Measurements from ENCODE around the gene SRGAP3. TPM values are rescaled to one million over a fixed set of nuclear protein-coding genes. Genes with fewer than 3 reads are reported as not detected.

Gene SRGAP3
- total RNA-seq, 4 donors from 2014 or later, result 7.5 to 33.8 (median 16.0) TPM

GRCh38 chr3:9077029-9077428, 172.4 kb downstream of the SRGAP3 start:
- no peaks in the 10 kb centered on the region for H3K4me1 ChIP-seq
- in situ Hi-C loops (cut with MboI; ENCODE audit: low pct_ligation_motif_present in 1 of 4, low pct_unique_long_range_greater_than_20kb in 1 of 4, low sequenced_read_pairs in 3 of 4), result no loop called here
- WGBS, 2 donors (ENCODE audit: low coverage in 1 of 2), result 95% methylated on average over 4 of the region's 4 CpGs; no CpG with 5 or more reads in 1 of the 2 donors

GRCh38 chr3:9075762-9076161, 173.7 kb downstream of the SRGAP3 start:
- intact Hi-C loops (cut with DNase I; ENCODE audit: low total_unique reads), result no loop called here
- no peak for TF ChIP-seq POLR2AphosphoS5 (IDR thresholded peaks at IDR 0.05)
- no peak for TF ChIP-seq POLR2A (IDR thresholded peaks at IDR 0.05)
- TF ChIP-seq CTCF (IDR thresholded peaks at IDR 0.05), result no peak
- no peak for TF ChIP-seq EP300 (IDR thresholded peaks at IDR 0.05; ENCODE audit: low read depth)
- H3K4me1 ChIP-seq, result no peaks in the 10 kb centered on the region
- H3K9me3 ChIP-seq, result no peaks in the 10 kb centered on the region
- H3K27me3 ChIP-seq, result no peaks in the 10 kb centered on the region
- WGBS, 2 donors (ENCODE audit: low coverage in 1 of 2), result 70 to 80% methylated on average over 1 of the region's 1 CpG
- DNase-seq, result no peak
- no peak overlapping the region for H3K4me3 ChIP-seq
- no peaks in the 10 kb centered on the region for H3K36me3 ChIP-seq
- H3K27ac ChIP-seq, result no peak overlapping the region
- in situ Hi-C loops (cut with MboI; ENCODE audit: low pct_ligation_motif_present in 1 of 4, low pct_unique_long_range_greater_than_20kb in 1 of 4, low sequenced_read_pairs in 3 of 4), result no loop called here

More at GRCh38 chr3:9077029-9077428, 172.4 kb downstream of the SRGAP3 start:
- intact Hi-C loops (cut with DNase I; ENCODE audit: low total_unique reads), result no loop called here
- Histone ChIP-seq H3K27me3 (no peaks in the 10 kb centered on the region), H3K27ac (no peak overlapping the region), H3K4me3 (no peak overlapping the region), H3K36me3 (no peaks in the 10 kb centered on the region), H3K9me3 (no peaks in the 10 kb centered on the region)
- DNase-seq, result no peak
- no peak for TF ChIP-seq POLR2AphosphoS5 (IDR thresholded peaks at IDR 0.05)
- no peak for TF ChIP-seq POLR2A (IDR thresholded peaks at IDR 0.05)
- no peak for TF ChIP-seq CTCF (IDR thresholded peaks at IDR 0.05)
- no peak for TF ChIP-seq EP300 (IDR thresholded peaks at IDR 0.05; ENCODE audit: low read depth)

GRCh38 chr3:9074079-9074478, 175.4 kb downstream of the SRGAP3 start:
- 47 to 63% methylated on average over 5 of the region's 5 CpGs for WGBS, 2 donors (ENCODE audit: low coverage in 1 of 2)
- intact Hi-C loops (cut with DNase I; ENCODE audit: low total_unique reads) (no loop called here), in situ Hi-C loops (cut with MboI; ENCODE audit: low pct_ligation_motif_present in 1 of 4, low pct_unique_long_range_greater_than_20kb in 1 of 4, low sequenced_read_pairs in 3 of 4) (no loop called here)
- Histone ChIP-seq H3K9me3 (no peaks in the 10 kb centered on the region), H3K27ac (no peak overlapping the region), H3K27me3 (no peaks in the 10 kb centered on the region), H3K4me1 (no peaks in the 10 kb centered on the region), H3K36me3 (no peaks in the 10 kb centered on the region), H3K4me3 (no peak overlapping the region)
- no peak for TF ChIP-seq CTCF (IDR thresholded peaks at IDR 0.05)
- TF ChIP-seq POLR2AphosphoS5 (IDR thresholded peaks at IDR 0.05), result no peak
- DNase-seq, result no peak

- no peak for TF ChIP-seq EP300 (IDR thresholded peaks at IDR 0.05; ENCODE audit: low read depth)
- no peak for TF ChIP-seq CTCF (IDR thresholded peaks at IDR 0.05)
- no peak for TF ChIP-seq POLR2A (IDR thresholded peaks at IDR 0.05)
- TF ChIP-seq POLR2AphosphoS5 (IDR thresholded peaks at IDR 0.05), result no peak
- Histone ChIP-seq H3K36me3 (no peaks in the 10 kb centered on the region), H3K4me1 (no peaks in the 10 kb centered on the region), H3K9me3 (no peaks in the 10 kb centered on the region), H3K4me3 (no peak overlapping the region), H3K27ac (no peak overlapping the region), H3K27me3 (no peaks in the 10 kb centered on the region)
- intact Hi-C loops (cut with DNase I; ENCODE audit: low total_unique reads) (no loop called here), in situ Hi-C loops (cut with MboI; ENCODE audit: low pct_ligation_motif_present in 1 of 4, low pct_unique_long_range_greater_than_20kb in 1 of 4, low sequenced_read_pairs in 3 of 4) (no loop called here)
- WGBS, 2 donors (ENCODE audit: low coverage in 1 of 2), result 79 to 82% methylated on average over 6 of the region's 6 CpGs
- no peak for DNase-seq
Observed at GRCh38 chr3:9072667-9073009, 176.8 kb downstream of the SRGAP3 start.
